Tibial nerve (tissue), 4 donors: ENCODE measurements around the gene FBXL16. TPM values are rescaled to one million over a fixed set of nuclear protein-coding genes. Genes with fewer than 3 reads are reported as not detected.
A peak's percentile ranks its signal among the peaks of the same experiment; 100 is the strongest.

Source experiments
- DNase-seq, 2 donors: peaks; one replicate each; pipeline ENCODE4 v3.0.0-alpha.2; 2019; ENCODE audit warnings: low spot score in 2 of 2
- H3K27ac ChIP-seq, 4 donors: fragments of 200-600 bp; sonication (generic) in 3 of 4; one replicate each; pipeline ENCODE4 v1.5.1; 2017 to 2019; ENCODE audit warnings: mild to moderate bottlenecking in 1 of 4
- H3K27me3 ChIP-seq, 2 donors: fragments of 200-600 bp; sonication (generic) in 1 of 2; one replicate each; pipeline versions ENCODE4 v1.5.1 to v1.6.0; 2017 to 2019
- H3K36me3 ChIP-seq, 3 donors: fragments of 200-600 bp; sonication (generic); one replicate each; pipeline ENCODE4 v1.5.1; 2018 to 2019
- H3K4me1 ChIP-seq, 4 donors: fragments of 200-600 bp; sonication (generic) in 3 of 4; one replicate each; pipeline ENCODE4 v1.5.1; 2017 to 2019
- H3K4me3 ChIP-seq, 4 donors: fragments of 200-600 bp; sonication (generic) in 3 of 4; one replicate each; pipeline ENCODE4 v1.5.1; 2017 to 2019; ENCODE audit warnings: mild to moderate bottlenecking in 1 of 4, moderate library complexity in 1 of 4
- H3K9me3 ChIP-seq, 4 donors: fragments of 200-600 bp; sonication (generic) in 3 of 4; one replicate each; pipeline ENCODE4 v1.5.1; 2017 to 2019
- EP300 ChIP-seq, 2 donors: sonication (generic); formaldehyde crosslinking; IDR thresholded peaks; one replicate each; pipeline ENCODE4 v1.6.1; 2017; ENCODE audit warnings: antibody characterized with exemption in 2 of 2, mild to moderate bottlenecking in 1 of 2
- POLR2A ChIP-seq, 2 donors: fragments of 450-650 bp; IDR thresholded peaks; one replicate each; pipeline ENCODE4 v1.6.1; 2017; ENCODE audit warnings: antibody characterized with exemption in 2 of 2, mild to moderate bottlenecking in 2 of 2, moderate library complexity in 2 of 2
- WGBS, 2 donors: methylation state at CpG; one replicate each; pipeline ENCODE4 v1.1.5; 2018; 5-methylcytosine and 5-hydroxymethylcytosine counted together
- total RNA-seq, 4 donors: library from RNA; depleted of rRNA; stranded (reverse); fragments of >200 nt; gene quantifications; one replicate each; pipeline ENCODE4 v1.1.0, GENCODE V29; 2016
- TF ChIP-seq, protein P1 (sequence below), 5 experiments: fragments of 200-600 bp in 3 of 5; fragments of 450-650 bp in 2 of 5; sonication (generic) in 3 of 5; IDR thresholded peaks; one replicate each; pipeline ENCODE4 v1.5.1; 2016 to 2019; ENCODE audit warnings: antibody characterized with exemption in 5 of 5, mild to moderate bottlenecking in 3 of 5, moderate library complexity in 2 of 5

FBXL16 gene
- total RNA-seq, 4 donors from 2014 or later: 1.5 to 5.7 (median 3.5) TPM

- peak within 1 kb of the TSS in 3 of 4 donors; percentile 60 to 71 (median 68) for H3K27ac ChIP-seq
- H3K4me3 ChIP-seq: peak within 1 kb of the TSS; percentile 37 to 68 (median 54)
- 6 to 7% methylated on average over 9 to 35 of the region's 88 CpGs for WGBS, 2 donors
- peaks cover 0 to 21% (median 0%) of the 10 kb centered on the region in 3 donors for H3K36me3 ChIP-seq
- TF ChIP-seq, protein P1, sequence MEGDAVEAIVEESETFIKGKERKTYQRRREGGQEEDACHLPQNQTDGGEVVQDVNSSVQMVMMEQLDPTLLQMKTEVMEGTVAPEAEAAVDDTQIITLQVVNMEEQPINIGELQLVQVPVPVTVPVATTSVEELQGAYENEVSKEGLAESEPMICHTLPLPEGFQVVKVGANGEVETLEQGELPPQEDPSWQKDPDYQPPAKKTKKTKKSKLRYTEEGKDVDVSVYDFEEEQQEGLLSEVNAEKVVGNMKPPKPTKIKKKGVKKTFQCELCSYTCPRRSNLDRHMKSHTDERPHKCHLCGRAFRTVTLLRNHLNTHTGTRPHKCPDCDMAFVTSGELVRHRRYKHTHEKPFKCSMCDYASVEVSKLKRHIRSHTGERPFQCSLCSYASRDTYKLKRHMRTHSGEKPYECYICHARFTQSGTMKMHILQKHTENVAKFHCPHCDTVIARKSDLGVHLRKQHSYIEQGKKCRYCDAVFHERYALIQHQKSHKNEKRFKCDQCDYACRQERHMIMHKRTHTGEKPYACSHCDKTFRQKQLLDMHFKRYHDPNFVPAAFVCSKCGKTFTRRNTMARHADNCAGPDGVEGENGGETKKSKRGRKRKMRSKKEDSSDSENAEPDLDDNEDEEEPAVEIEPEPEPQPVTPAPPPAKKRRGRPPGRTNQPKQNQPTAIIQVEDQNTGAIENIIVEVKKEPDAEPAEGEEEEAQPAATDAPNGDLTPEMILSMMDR (IDR thresholded peaks at IDR 0.05): no peak
- no peak for TF ChIP-seq POLR2A (IDR thresholded peaks at IDR 0.05)
- no peak for TF ChIP-seq EP300 (IDR thresholded peaks at IDR 0.05)
- H3K9me3 ChIP-seq: no peaks in the 10 kb centered on the region
- DNase-seq: no peak
- H3K27me3 ChIP-seq: peaks cover 0 to 14% of the 10 kb centered on the region in 2 donors
- peaks cover 0 to 39% (median 27%) of the 10 kb centered on the region in 4 donors for H3K4me1 ChIP-seq
These were observed 21.1 kb upstream of the FBXL16 start, which contains the start of the genes CCDC78 and HAGHL for GRCh38 chr16:726438-727290. TSS of gene CCDC78 (minus strand) at chr16:726443. CDS start at chr16:726367, 76 bp downstream. TSS of gene HAGHL (plus strand) at chr16:727106. CDS start at chr16:727510, 404 bp downstream.

GRCh38 chr16:726188-726437 lies 20.5 kb upstream of the FBXL16 start:
- WGBS, 2 donors: 12 to 42% methylated on average over 2 to 6 of the region's 9 CpGs
- Histone ChIP-seq H3K4me1 (peaks cover 0 to 43% (median 29%) of the 10 kb centered on the region in 4 donors), H3K27ac (peak overlapping the region in 2 of 4 donors; percentile 57 to 71), H3K4me3 (peak overlapping the region in 1 of 4 donors; percentile 46), H3K27me3 (peaks cover 0 to 14% of the 10 kb centered on the region in 2 donors), H3K9me3 (no peaks in the 10 kb centered on the region), H3K36me3 (peaks cover 0 to 15% (median 0%) of the 10 kb centered on the region in 3 donors)
- DNase-seq: no peak
- TF ChIP-seq, protein P1 (IDR thresholded peaks at IDR 0.05): no peak
- no peak for TF ChIP-seq POLR2A (IDR thresholded peaks at IDR 0.05)
- no peak for TF ChIP-seq EP300 (IDR thresholded peaks at IDR 0.05)

- no peak for DNase-seq
- peak overlapping the region in 1 of 4 donors; percentile 57 for H3K27ac ChIP-seq
- H3K27me3 ChIP-seq: peaks cover 0 to 14% of the 10 kb centered on the region in 2 donors
- H3K4me1 ChIP-seq: peaks cover 0 to 43% (median 29%) of the 10 kb centered on the region in 4 donors
- H3K36me3 ChIP-seq: peaks cover 0 to 10% (median 0%) of the 10 kb centered on the region in 3 donors
- 74 to 81% methylated on average over 15 to 19 of the region's 23 CpGs for WGBS, 2 donors
- no peaks in the 10 kb centered on the region for H3K9me3 ChIP-seq
- no peak overlapping the region for H3K4me3 ChIP-seq
- TF ChIP-seq POLR2A (IDR thresholded peaks at IDR 0.05) (no peak), EP300 (IDR thresholded peaks at IDR 0.05) (no peak)
- TF ChIP-seq, protein P1 (IDR thresholded peaks at IDR 0.05): no peak
These were observed 20.0 kb upstream of the FBXL16 start for GRCh38 chr16:725463-726187.

GRCh38 chr16:725041-725376 lies 19.4 kb upstream of the FBXL16 start:
- no peaks in the 10 kb centered on the region for H3K9me3 ChIP-seq
- TF ChIP-seq EP300 (IDR thresholded peaks at IDR 0.05) (no peak), POLR2A (IDR thresholded peaks at IDR 0.05) (no peak)
- TF ChIP-seq, protein P1 (IDR thresholded peaks at IDR 0.05): no peak
- 71 to 84% methylated on average over 5 to 6 of the region's 7 CpGs for WGBS, 2 donors
- no peak for DNase-seq
- peaks cover 0 to 49% (median 34%) of the 10 kb centered on the region in 4 donors for H3K4me1 ChIP-seq
- peaks cover 0 to 4% (median 0%) of the 10 kb centered on the region in 3 donors for H3K36me3 ChIP-seq
- H3K27me3 ChIP-seq: peaks cover 0 to 14% of the 10 kb centered on the region in 2 donors
- H3K27ac ChIP-seq: no peak overlapping the region
- H3K4me3 ChIP-seq: no peak overlapping the region
